Measurements from ENCODE around the gene ZRSR2. TPM values are rescaled to one million over a fixed set of nuclear protein-coding genes. Genes with fewer than 3 reads are reported as not detected.

The ZRSR2 gene
- total and polyA plus RNA-seq, 2 of the 8 experiments (the other 6 are each of a cell fraction or from before 2014, with no cell fraction given): 3.9 to 6.9 TPM

DNA sequence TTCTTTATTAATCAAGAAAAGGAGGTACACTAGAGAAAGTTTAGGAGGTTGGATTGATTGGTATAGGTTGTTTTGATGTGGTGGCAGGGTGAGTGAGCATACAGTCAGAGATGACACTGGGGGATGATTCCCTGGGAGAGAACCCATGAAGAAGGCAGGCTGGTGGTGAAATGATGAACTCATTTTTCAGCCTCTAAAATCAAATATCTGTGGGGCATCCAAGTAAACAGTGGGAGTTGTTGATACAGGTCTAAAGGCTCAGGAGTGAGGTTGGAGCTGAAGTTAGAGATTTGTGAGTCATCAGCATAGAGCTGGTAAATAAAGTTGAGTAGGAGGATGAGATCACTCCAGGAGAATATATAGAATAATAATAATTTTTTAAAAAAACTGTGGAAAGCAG lies 74.3 kb downstream of the ZRSR2 start:
- no peak overlapping the region for H3K14ac ChIP-seq (ENCODE audit: insufficient read length)
- ChIA-PET POLR2A (ENCODE audit: partially characterized antibody) (interaction anchor here (1.9 kb wide), 1 partner anchor 10 kb away, joined by 4 read pairs; the partner anchor contains the start of gene AP1S2), CTCF (ENCODE audit: partially characterized antibody) (interaction anchor here (0.6 kb wide), 1 partner anchor 259 kb away, joined by 3 read pairs; the partner anchor contains the start of gene GRPR)
- H3K18ac ChIP-seq (ENCODE audit: extremely low read depth, low read length): no peak overlapping the region
- no peak for DNase-seq (ENCODE audit: low read depth in 1 of 2, low spot score in 2 of 2)
- H3K4me1 ChIP-seq (replicated peaks in 1 of 4; ENCODE audit: control insufficient read depth in 3 of 4, insufficient read depth in 4 of 4, low read length in 3 of 4): no peaks in the 10 kb centered on the region; a peak in 1 of 7 replicates
- no peak for TF ChIP-seq RAD21 (IDR thresholded peaks at IDR 0.05 in 1 of 2, conservative IDR thresholded peaks at IDR 0.05 in 1 of 2; ENCODE audit: low read depth in 2 of 2, low read length in 2 of 2)
- TF ChIP-seq, protein P1, sequence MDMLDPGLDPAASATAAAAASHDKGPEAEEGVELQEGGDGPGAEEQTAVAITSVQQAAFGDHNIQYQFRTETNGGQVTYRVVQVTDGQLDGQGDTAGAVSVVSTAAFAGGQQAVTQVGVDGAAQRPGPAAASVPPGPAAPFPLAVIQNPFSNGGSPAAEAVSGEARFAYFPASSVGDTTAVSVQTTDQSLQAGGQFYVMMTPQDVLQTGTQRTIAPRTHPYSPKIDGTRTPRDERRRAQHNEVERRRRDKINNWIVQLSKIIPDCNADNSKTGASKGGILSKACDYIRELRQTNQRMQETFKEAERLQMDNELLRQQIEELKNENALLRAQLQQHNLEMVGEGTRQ (IDR thresholded peaks at IDR 0.05; ENCODE audit: low read length): no peak
- TF ChIP-seq TAF1 (IDR thresholded peaks at IDR 0.05; ENCODE audit: low read depth, low read length): no peak
- TF ChIP-seq HDAC6 (IDR thresholded peaks at IDR 0.05; ENCODE audit: low read depth, low read length): no peak
- TF ChIP-seq SIN3A (conservative IDR thresholded peaks at IDR 0.05 in 1 of 2, IDR thresholded peaks at IDR 0.05 in 1 of 2; ENCODE audit: low read depth in 1 of 2, low read length in 2 of 2): no peak
- no peak for TF ChIP-seq FOSL1 (IDR thresholded peaks at IDR 0.05; ENCODE audit: insufficient read depth, low read depth, low read length)
- no peak for TF ChIP-seq MAFK (IDR thresholded peaks at IDR 0.05; ENCODE audit: low read depth, low read length)
- TF ChIP-seq SIRT6 (IDR thresholded peaks at IDR 0.05; ENCODE audit: low read length): no peak
- TF ChIP-seq EGR1 (IDR thresholded peaks at IDR 0.05; ENCODE audit: borderline replicate concordance, low read depth, low read length): no peak
- TF ChIP-seq, protein P2, sequence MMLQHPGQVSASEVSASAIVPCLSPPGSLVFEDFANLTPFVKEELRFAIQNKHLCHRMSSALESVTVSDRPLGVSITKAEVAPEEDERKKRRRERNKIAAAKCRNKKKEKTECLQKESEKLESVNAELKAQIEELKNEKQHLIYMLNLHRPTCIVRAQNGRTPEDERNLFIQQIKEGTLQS (IDR thresholded peaks at IDR 0.05; ENCODE audit: insufficient read depth, low read depth, low read length): no peak
- TF ChIP-seq EP300 (IDR thresholded peaks at IDR 0.05; ENCODE audit: borderline replicate concordance in 1 of 2, low read depth in 2 of 2, low read length in 2 of 2): no peak
- no peak overlapping the region for H2BK5ac ChIP-seq (ENCODE audit: low read depth, low read length)
- no peak overlapping the region for H3K4me3 ChIP-seq (ENCODE audit: extremely low read depth in 1 of 4, insufficient read depth in 2 of 4, low read depth in 3 of 4, low read length in 4 of 4)
- no peak overlapping the region for H4K5ac ChIP-seq (ENCODE audit: insufficient read length, low read depth, low read length)
- no peak overlapping the region for H2BK15ac ChIP-seq (ENCODE audit: low read length)
- H3K9ac ChIP-seq (replicated peaks in 1 of 4; ENCODE audit: extremely low read depth in 1 of 4, low read depth in 3 of 4, low read length in 3 of 4): no peak overlapping the region
- H3K9me3 ChIP-seq (ENCODE audit: insufficient read depth in 2 of 2, low read depth in 1 of 2, low read length in 1 of 2): no peaks in the 10 kb centered on the region
- H2AK5ac ChIP-seq (ENCODE audit: low read depth, low read length): no peak overlapping the region
- no peak overlapping the region for H2BK120ac ChIP-seq (replicated peaks; ENCODE audit: low read depth, low read length)
- no peak overlapping the region for H3K23ac ChIP-seq (ENCODE audit: insufficient read length)
- no peak for FAIRE-seq
- no peak overlapping the region for H4K8ac ChIP-seq (ENCODE audit: extremely low read depth, insufficient read depth, low read length)
- H4K20me1 ChIP-seq (replicated peaks in 1 of 2; ENCODE audit: control insufficient read depth in 1 of 2, insufficient read depth in 2 of 2, low read length in 2 of 2): no peaks in the 10 kb centered on the region
- no peak overlapping the region for H3K4ac ChIP-seq (replicated peaks; ENCODE audit: insufficient read length, low read depth, low read length)
- no peaks in the 10 kb centered on the region for H3K79me2 ChIP-seq (ENCODE audit: control insufficient read depth in 1 of 2, insufficient read depth in 2 of 2, low read length in 2 of 2)
- no peak overlapping the region for H3K56ac ChIP-seq (replicated peaks; ENCODE audit: insufficient read length, low read depth, low read length)
- H3K79me1 ChIP-seq (ENCODE audit: low read depth, low read length): no peaks in the 10 kb centered on the region
- no peak overlapping the region for H3K27ac ChIP-seq (ENCODE audit: low read depth, low read length)
- H2AFZ ChIP-seq (ENCODE audit: low read length): no peak overlapping the region
- no peak overlapping the region for H2BK12ac ChIP-seq (ENCODE audit: low read depth, low read length)
- no peaks in the 10 kb centered on the region for H3K36me3 ChIP-seq (ENCODE audit: control insufficient read depth in 2 of 4, insufficient read depth in 4 of 4, low read length in 3 of 4)
- H2BK20ac ChIP-seq (ENCODE audit: low read length): no peak overlapping the region
- no peaks in the 10 kb centered on the region for H3K27me3 ChIP-seq (replicated peaks in 1 of 4; ENCODE audit: control insufficient read depth in 3 of 4, extremely low read depth in 1 of 4, insufficient read depth in 3 of 4, low read length in 3 of 4)
- H3K23me2 ChIP-seq (ENCODE audit: low read depth, low read length): no peaks in the 10 kb centered on the region; the same call in 1 of the 2 replicates
- no peak overlapping the region for H4K91ac ChIP-seq (replicated peaks; ENCODE audit: insufficient read length, low read length)
- H3K4me2 ChIP-seq (ENCODE audit: insufficient read depth in 1 of 2, low read depth in 2 of 2, low read length in 2 of 2): no peak overlapping the region

Measured in H1 (cell line).